GM21528 (cell line): ENCODE data around the gene SPATA33.

ENCODE experiments used
- ATAC-seq: cut with Tn5 transposase; IDR thresholded peaks from one replicate; pipeline ENCODE4 v1.9.1; 2021; ENCODE audit warnings: mild to moderate bottlenecking, moderate library complexity; ENCODE audit not compliant: unreplicated experiment, low FRiP score

SPATA33 gene

DNA sequence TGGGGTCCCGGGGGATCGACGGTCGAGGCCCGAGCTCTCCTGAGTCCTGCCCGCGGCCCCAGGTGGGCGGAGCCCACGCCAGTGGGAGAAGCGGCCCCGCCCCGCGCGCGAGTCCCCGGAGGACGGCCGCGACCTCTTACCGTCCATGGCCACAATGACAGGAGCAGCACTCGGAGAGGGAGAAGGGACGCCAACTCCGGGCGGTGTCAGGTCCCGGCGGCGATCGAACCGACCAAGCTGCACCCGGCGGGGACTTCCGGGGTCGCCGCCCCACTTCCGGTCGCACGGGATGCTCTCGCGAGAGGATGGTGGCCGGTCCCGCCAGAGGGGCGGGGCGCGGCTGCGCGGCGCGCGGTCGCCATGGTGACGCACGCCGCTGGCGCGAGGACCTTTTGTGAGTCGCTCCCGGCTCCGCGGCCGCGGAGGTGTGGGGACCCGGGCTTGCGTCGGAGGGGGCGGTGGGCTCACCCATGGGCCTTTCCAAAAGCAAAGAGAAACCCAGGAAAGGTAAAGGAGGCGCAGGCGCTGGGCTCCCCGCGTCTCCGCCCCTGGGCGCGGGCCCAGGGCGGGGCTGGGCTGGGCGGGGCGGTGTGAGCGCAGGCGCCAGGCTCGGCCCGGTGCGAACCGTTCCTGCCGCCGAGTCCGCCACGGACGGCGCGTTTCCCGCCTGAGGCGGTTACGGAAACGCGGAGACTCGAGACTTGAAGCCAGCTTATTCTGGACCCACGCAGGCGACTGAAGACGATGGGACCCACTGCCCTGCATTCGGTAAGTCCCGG lies at the start of gene SPATA33, which contains the start of gene CHMP1A:
SPATA33 (plus strand) TSS at position 395 of the 779 bp plus-strand sequence; CDS start at position 471, 76 bp downstream.
CHMP1A (minus strand) TSS at position 267 of the 779 bp plus-strand sequence; CDS start at position 147, 120 bp downstream.
- ATAC-seq: peak; percentile 88

DNA sequence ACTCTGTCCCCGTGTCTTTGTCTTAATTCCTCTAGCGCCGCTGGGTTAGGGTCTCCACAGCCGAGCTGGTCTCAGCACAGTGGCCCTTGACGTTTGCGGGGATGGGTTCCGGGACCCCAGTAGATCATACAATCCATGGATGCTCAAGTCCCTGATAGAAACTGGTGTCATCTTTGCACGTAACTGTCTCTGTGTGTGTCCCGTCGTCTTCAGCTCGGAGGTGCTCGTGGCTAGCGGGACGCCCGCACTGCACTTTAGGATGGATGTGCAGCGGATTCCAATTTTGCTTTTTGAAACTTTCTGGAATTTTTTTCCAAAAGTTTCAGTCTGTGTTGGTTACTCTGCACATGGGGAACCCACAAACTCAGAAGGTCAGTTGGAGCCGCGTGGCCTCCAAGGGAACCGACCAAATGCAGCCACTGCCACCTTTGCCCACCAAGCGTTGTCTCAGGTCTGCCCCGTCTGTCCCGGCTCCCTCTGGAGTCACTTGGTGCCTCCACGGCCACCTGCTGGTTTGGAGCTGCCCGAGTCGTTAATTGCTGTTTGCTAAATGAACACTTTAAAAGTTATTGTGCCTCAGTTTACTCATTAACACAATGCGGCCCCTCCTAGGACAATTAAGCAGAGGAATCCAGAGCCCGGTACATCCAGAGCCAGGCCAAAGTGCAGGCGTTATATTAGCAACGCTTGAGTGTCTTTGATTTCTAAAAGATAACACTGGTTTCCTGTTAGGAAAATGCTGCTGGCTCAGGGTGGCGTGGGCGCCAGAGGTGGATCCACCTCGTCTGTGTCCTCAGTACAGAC lies 49.5 kb upstream of the SPATA33 start:
- ATAC-seq: no peak

DNA sequence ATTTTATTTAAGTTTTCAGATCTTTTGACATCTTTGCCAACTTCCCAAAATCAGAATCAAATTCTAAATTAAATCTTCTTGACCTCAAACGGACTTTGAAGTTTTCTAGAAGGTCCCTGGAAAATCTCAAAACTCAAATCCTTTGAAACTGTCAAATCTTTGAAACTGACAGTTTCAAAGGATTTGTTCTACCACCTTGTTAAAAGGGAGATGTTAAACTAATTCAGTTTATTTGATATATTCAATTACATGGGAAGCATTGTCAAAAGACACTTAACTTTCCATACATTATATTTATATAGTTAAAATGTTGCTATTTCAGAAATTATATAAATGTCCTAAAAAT lies 47.6 kb upstream of the SPATA33 start:
- ATAC-seq: no peak

DNA sequence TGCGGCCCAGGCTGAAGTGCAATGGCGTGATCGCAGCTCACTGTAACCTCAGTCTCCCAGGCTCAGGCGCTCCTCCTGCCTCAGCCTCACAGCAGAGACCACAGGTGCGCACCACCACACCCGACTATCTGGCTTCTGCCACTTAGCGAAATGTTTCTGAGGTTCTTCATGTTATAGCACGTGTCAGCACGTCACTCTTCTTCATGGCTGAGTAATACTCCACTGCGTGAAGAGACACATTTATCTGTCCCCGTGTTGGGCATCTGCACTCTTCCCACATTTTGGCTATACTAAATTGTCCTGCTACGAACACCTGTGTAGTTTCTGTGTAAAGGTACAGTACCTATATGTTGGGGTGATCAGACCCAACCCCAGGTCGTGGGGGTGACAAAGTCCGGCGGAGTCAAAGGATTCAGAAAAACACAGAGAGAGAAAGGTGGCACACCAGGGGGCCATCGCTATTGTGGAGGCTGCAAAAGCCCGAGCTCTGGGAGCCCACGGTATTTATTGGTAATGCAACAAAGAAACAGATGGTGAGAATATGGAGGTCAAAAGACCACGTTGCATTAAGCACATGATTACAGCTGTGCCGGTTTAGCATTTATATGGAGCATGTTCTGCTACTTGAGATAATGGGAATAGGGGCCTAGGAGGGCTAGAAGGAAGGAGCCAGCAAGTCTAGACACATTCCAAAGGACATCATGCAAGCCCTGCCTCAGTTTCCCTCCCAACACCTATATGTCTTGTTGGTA lies 45.0 kb upstream of the SPATA33 start:
- no peak for ATAC-seq

DNA sequence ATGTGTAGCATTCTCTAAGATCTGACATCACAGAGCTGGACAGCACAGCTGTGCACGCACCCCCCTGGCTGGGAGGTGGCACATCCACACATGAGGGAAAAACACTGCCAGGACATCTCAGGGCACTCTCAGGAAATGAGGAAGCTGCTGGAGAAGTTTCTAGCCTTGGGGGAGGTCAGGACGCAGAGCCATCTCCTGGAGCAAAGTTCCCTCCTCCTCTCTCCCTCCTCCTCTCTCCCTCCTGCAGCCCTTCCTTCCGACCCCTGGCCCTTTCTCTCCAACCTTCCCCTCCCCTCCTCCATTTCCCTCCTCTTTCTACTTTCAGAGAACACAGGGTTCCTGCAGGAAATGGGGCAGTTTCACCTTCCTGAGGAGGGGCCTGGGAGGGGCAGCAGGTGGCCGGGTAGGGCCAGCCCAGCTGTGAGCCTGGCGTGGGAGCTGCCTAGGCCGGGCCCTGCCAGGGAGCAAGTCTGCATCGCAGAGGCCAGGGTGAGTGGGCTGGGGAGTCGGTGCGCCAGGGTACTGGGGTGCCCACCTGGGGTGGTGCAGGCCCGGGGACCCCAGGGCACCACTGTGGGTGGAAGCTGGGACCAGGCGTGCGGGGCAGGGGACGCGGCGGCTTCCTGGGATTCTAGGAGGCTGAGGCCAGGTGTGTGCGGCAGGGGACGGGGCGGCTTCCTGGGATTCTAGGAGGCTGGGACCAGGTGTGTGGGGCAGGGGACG lies 44.2 kb upstream of the SPATA33 start, which contains the start of gene DPEP1:
DPEP1 (plus strand) TSS at position 412 of the 723 bp plus-strand sequence. CDS start 16,769 bp downstream, outside the sequence.
- no peak for ATAC-seq

DNA sequence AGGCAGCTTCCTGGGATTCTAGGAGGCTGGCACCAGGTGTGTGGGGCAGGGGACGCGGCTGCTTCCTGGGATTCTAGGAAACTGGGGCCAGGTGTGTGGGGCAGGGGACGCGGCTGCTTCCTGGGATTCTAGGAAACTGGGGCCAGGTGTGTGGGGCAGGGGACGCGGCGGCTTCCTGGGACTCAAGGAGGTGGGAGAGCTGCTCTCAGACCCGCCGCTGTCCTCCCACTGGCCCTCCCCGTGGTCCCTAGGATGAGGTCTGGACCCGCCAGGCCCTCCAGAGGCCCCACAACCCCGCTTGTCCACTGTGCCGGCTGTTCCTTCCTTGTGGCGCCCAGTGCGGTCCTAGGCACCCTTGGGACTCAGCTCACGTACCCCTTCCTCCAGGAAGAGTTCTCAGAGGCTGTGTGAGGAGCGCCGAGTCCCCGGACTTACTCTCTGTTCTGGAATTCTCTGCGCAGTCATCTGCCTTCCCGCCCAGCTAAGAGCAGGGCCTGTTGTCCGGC lies 43.6 kb upstream of the SPATA33 start:
- ATAC-seq: no peak

DNA sequence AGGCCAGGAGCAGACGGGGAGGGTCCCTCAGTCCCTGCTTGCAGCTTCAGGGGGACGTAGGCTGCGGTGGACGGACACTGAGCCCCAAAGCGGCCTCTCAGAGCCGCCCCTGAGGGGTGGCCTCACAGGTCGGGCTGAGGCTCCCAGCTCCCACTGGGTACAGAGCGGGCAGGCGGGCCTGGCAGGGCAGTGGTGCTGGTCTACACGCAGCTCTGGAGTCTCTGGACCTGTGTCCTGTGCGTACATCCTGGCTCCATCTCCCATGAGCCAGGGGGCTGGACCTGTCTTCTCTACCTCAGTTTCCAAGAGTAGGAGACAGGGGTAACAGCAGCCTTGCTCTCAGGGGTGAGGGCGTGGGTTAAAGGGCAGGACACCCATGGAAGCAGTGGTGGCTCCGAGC lies 42.5 kb upstream of the SPATA33 start:
- no peak for ATAC-seq

DNA sequence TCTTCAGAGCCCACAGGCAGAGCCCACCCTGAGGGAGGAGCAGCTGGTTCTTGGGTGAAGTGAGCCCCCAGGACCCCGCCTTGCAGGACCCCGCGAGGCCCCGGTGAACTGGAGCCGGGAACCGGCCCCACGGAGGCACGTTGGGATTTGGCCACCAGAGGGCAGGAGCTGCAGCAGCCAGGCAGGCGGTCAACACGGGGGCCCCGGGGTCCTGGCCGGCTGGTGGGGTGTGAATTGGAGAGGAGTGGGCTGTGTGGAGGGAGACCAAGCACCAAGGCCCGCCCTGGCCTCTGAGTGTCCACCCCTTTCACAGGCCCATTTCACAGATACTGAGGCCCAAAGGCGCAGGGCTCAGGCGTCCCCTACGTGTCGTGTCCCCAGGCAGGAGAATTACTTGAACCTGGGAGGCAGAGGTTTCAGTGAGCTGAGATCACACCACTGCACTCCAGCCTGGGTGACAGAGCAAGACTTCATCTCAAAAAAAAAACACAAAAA lies 42.0 kb upstream of the SPATA33 start:
- no peak for ATAC-seq

DNA sequence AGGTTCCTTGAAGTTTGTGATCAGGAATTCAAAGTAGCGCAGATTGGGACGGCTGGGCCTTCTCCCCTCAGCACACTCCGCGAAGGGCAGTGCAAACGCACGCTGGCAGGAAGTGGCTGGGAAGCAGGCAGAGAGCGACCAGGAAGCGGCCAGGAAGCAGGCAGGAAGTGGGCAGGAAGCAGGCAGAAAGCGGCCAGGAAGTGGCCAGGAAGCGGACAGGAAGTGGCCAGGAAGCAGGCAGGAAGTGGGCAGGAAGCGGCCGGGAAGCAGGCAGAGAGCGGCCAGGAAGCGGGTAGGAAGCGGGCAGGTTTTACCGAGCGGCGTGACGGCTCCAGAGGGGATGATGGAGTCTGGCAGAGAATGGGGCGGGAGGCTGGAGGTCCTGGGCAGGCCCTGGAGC lies 41.0 kb upstream of the SPATA33 start:
- ATAC-seq: no peak

DNA sequence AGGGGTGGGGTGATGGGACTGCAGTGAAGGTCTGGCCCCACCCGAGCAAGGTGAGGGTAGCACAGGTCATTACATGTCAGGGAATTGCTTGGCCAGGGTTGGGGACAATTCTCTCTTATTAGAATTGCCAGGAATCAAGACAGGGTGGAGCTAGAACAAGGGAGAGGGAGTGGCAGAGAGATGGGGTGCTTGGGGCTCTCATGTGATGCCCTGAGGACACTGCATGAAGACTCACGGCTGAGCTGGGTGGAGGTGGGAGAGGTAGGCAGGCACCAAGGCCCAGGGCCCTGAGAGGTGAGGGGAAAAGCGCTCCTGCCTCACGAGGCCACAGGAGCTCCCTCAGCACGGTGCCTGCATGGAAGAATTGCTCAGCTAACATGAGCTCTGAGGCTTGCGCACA lies 40.6 kb upstream of the SPATA33 start:
- ATAC-seq: no peak

DNA sequence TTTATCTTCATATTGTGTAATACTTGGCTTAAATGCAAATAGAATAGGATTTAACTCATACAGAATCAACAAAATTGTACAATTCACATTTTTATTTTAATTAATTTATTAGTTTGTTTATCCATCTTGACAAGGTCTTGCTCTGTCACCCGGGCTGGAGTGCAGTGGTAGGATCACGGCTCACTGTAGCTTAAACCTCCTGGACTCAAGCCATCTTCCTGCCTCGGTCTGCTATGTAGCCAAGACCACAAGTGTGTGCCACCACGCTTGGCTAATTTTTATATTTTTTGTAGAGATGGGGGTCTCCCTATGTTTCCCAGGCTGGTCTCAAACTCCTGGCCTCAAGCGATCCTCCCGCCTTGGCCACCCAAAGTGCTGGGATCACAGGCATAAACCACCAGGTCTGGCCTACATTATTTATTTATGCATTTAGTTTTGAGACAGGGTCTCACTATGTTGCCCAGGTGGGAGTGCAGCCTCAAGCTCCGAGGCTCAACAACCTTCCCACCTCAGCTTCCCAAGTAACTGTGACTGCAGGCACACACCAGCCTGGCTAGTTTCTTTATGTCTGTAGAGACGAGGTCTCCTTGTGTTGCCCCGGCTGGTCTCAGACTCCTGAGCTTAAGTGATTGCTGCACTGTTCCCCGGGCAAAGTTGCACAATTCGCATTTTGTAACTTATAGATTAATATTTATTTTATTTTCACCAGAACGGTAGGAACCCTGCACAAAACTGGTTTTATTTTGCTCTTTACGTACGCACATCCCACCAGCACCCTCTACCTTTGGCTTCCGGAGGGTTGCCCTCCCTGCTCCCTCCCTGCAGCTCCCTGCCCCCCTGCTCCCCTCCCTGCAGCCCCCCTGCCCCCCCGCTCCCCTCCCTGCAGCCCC lies 39.3 kb upstream of the SPATA33 start:
- no peak for ATAC-seq

DNA sequence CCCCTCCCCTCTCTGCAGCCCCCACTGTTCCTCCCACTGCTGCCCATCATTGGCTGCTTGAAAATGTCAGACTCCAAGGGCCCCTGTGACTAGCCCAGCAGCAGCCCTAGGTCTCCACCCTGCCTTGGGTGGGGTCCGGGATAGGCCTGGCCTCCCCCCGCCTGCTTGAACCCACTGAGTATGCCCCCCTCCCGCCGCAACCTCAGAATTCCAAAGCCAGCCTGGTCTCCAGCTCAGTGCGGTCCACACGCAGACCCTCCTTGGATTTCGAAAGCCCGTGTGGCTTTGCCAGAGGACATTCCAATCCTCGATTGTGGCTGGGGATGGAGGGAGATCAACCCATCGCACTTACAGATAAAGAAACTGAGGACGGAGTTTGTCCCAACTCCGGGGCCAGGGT lies 37.8 kb upstream of the SPATA33 start:
- no peak for ATAC-seq

DNA sequence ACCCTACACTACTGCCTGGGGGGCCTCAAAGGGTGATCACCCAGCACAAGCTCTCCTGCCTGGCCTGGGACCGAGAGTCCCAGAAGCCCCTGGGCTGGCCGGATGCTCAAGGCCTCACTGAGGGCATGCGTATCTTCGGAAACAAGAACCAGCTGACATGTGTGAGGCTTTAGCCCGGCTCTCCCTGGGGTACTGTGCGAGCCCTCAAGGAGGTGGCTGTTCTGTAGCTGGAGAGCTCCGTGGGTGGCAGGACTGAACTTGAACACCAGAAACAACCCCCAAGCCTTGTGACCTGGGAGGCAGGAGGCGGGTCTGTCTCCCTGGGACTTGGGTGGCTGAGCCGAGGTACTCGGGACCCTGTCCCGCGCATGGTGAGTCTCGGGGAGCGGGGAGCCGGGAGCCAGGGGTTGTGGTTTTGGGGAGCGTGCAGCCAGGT lies 37.2 kb upstream of the SPATA33 start:
- no peak for ATAC-seq

DNA sequence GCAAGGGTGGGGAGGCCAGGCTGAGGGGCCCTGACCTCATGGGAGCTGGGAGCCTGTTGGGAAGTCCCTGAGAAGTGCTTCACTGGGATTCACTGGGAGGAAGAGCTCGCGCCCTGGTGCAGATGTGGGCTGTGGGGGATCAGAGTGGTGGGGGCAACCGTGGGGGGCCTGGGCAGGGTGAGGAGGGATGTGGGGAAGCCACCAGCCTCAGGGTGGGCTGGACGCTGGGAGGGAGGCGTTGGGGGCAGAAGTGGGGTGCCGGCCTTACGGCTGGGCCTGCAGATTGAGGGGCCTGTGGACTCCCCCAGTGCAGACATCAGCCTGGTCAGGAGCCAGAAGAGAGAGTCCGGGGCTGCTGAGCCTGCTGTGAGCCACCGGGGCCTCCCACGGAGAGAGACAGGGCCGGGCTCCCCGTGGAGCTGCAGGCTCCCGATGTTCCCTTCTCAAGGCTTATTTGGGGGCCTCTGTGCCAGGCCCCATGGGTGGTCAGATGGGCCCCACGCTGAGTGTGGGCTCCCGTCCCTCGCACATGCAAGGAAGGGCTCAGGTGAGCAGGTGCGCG lies 36.4 kb upstream of the SPATA33 start:
- no peak for ATAC-seq

DNA sequence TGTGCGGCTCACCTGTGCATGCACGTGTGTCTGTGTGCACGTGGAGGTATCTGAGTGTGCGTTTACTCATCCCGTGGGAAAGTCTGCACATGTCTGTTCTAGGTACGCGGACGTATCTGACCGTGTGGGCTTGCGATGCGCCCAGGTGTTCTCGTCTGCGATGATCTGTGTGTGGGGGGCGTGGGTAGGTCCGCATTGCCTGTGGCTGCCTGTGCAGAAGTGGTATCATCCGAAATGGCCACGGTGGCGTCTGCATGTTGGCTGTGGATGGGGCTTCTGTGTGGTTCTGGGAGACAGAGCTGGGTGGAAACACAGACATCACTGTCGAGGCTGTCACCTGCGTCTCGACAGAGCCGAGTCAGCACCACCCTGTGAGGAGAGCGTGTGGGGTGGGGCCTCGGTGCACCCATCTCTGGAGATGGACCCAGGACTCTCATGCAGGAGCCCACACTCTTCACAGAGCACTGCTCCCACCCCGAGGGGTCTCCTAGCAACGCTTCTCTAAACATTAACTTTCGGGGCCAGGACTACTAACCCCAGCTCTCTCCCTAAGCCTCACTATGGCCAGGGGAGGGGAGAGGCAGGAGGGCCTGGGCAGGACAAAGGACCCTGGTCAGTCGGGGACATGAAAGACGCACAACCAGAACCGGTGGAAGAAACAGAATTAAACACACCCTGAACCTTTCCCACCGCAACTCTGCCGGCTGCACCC lies 35.8 kb upstream of the SPATA33 start:
- ATAC-seq: no peak

DNA sequence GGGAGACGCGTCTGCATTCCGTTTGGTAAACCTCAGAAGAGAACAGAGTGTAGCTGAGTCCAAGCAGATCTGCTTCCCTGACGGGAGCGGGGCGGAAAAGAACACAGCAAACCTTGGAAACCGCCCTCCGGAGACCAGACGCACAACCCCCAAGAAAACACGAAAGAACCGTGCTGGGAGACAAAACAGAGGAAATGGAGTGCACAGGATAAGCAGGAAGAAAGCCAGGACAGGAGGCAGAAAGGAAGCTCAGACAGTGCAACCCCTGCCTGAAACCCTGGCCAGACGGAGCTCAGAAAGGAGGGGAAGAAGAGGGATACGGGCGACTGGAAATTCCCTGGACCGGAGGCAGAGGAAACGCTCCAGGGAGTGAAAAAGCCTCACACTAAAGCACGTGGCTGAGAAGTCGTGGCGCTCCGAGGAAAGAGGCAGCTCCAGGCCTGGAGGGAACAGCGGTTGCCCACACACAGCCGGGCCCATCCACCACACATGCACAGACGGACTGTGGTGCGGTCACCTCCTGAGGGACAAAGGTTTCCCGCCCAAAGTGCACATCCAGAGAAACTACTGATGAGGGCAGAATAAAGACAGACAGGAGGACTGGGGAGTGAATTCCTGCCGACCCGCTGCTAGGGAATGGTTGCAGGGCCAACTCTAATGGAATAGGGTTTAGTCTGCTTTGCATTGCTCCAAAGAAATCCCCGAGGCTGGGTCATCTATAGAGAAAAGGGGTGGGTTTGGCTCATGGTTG lies 34.0 kb upstream of the SPATA33 start:
- no peak for ATAC-seq
